HEK293 (cell line): ENCODE measurements around the gene OR2A12.

Experiments
- CTCF ChIA-PET: fragments of 350-600 bp; formaldehyde crosslinking; extraction: SDS; loops from one replicate; lab custom pipeline; 2021; ENCODE audit warnings: antibody characterized with exemption; lab: Yijun Ruan, JAX
- POLR2A ChIA-PET: fragments of 300-600 bp; formaldehyde crosslinking; extraction: SDS; loops from one replicate; lab custom pipeline; 2020; ENCODE audit warnings: antibody characterized with exemption, inconsistent platforms; lab: Yijun Ruan, JAX
- H3K27ac ChIP-seq: fragments of 200-500 bp; sonication (Bioruptor generic); 2 replicates; pipeline ENCODE4 v1.5.1; 2014; ENCODE audit warnings: low read depth, low read length, control low read depth, inconsistent platforms; ENCODE audit errors: extremely low read depth
- H3K36me3 ChIP-seq, 2 experiments: fragments of 200-500 bp in 1 of 2; sonication (Bioruptor generic) in 1 of 2; 1 replicate in 1 of 2; 2 replicates in 1 of 2; pipeline ENCODE4 v1.5.1; 2014 to 2017; ENCODE audit warnings: inconsistent platforms in 2 of 2, low read length in 2 of 2; ENCODE audit not compliant: control insufficient read depth in 2 of 2, insufficient read depth in 1 of 2
- H3K4me1 ChIP-seq: fragments of 200-500 bp; sonication (Bioruptor generic); 2 replicates; pipeline ENCODE4 v1.5.1; 2014; ENCODE audit warnings: mild to moderate bottlenecking, low read length, inconsistent platforms; ENCODE audit not compliant: control insufficient read depth, insufficient read depth
- H3K4me3 ChIP-seq: 2 replicates; pipeline ENCODE4 v1.5.1; 2011; ENCODE audit warnings: low read depth, mild to moderate bottlenecking, control low read depth, low read length, moderate library complexity
- H3K9me3 ChIP-seq: fragments of 200-500 bp; sonication (Bioruptor generic); 2 replicates; pipeline ENCODE4 v1.5.1; 2014; ENCODE audit warnings: low read depth, low read length, inconsistent platforms; ENCODE audit not compliant: control insufficient read depth, insufficient read depth
- ATF2 ChIP-seq: fragments of 450-650 bp; formaldehyde crosslinking; IDR thresholded peaks from 2 replicates; pipeline ENCODE4 v1.5.1; 2016; ENCODE audit warnings: missing biosample characterization, missing genetic modification characterization, low read depth
- GLI2 ChIP-seq: fragments of 450-650 bp; formaldehyde crosslinking; IDR thresholded peaks from 2 replicates; pipeline ENCODE4; 2017; ENCODE audit warnings: missing biosample characterization, missing genetic modification characterization, low read depth, borderline replicate concordance
- MZF1 ChIP-seq: fragments of 450-650 bp; formaldehyde crosslinking; IDR thresholded peaks from 2 replicates; pipeline ENCODE4 v1.5.1; 2017; ENCODE audit warnings: missing biosample characterization, missing genetic modification characterization, borderline replicate concordance
- PRDM4 ChIP-seq: fragments of 450-650 bp; formaldehyde crosslinking; IDR thresholded peaks from 2 replicates; pipeline ENCODE4 v1.5.1; 2017; ENCODE audit warnings: missing biosample characterization, missing genetic modification characterization
- ZFP41 ChIP-seq: fragments of 450-650 bp; formaldehyde crosslinking; IDR thresholded peaks from 2 replicates; pipeline ENCODE4 v1.5.1; 2016; ENCODE audit warnings: missing biosample characterization, missing genetic modification characterization, borderline replicate concordance
- ZNF138 ChIP-seq: fragments of 450-650 bp; formaldehyde crosslinking; IDR thresholded peaks from 2 replicates; pipeline ENCODE4 v1.5.1; 2016; ENCODE audit warnings: missing biosample characterization, missing genetic modification characterization, borderline replicate concordance
- ZNF155 ChIP-seq: fragments of 450-650 bp; formaldehyde crosslinking; IDR thresholded peaks from 2 replicates; pipeline ENCODE4 v1.5.1; 2016; ENCODE audit warnings: missing biosample characterization, missing genetic modification characterization
- ZNF174 ChIP-seq: fragments of 450-650 bp; formaldehyde crosslinking; IDR thresholded peaks from 2 replicates; pipeline ENCODE4 v1.5.0; 2017; ENCODE audit warnings: missing biosample characterization, mild to moderate bottlenecking, missing genetic modification characterization
- ZNF404 ChIP-seq: fragments of 450-650 bp; formaldehyde crosslinking; IDR thresholded peaks from 2 replicates; pipeline ENCODE4 v1.5.1; 2017; ENCODE audit warnings: missing biosample characterization, missing genetic modification characterization
- ZNF501 ChIP-seq: fragments of 450-650 bp; formaldehyde crosslinking; IDR thresholded peaks from 2 replicates; pipeline ENCODE4 v1.5.1; 2016; ENCODE audit warnings: missing biosample characterization, missing genetic modification characterization
- ZNF513 ChIP-seq: fragments of 450-650 bp; IDR thresholded peaks from 2 replicates; pipeline ENCODE4 v1.5.1; 2018; ENCODE audit warnings: missing biosample characterization, missing genetic modification characterization
- ZNF555 ChIP-seq: fragments of 450-650 bp; formaldehyde crosslinking; conservative IDR thresholded peaks from 2 replicates; pipeline ENCODE4 v1.5.1; 2017; ENCODE audit warnings: missing biosample characterization, mild to moderate bottlenecking, missing genetic modification characterization, inconsistent platforms
- ZNF639 ChIP-seq: fragments of 450-650 bp; formaldehyde crosslinking; IDR thresholded peaks from 2 replicates; pipeline ENCODE4 v1.5.1; 2016; ENCODE audit warnings: missing biosample characterization, missing genetic modification characterization
- ZNF692 ChIP-seq: fragments of 450-650 bp; formaldehyde crosslinking; IDR thresholded peaks from 2 replicates; pipeline ENCODE4 v1.5.1; 2016; ENCODE audit warnings: missing biosample characterization, missing genetic modification characterization
- ZNF777 ChIP-seq: fragments of 450-650 bp; formaldehyde crosslinking; IDR thresholded peaks from 2 replicates; pipeline ENCODE4 v1.5.1; 2017; ENCODE audit warnings: missing biosample characterization, missing genetic modification characterization, borderline replicate concordance
- ZNF785 ChIP-seq: fragments of 450-650 bp; formaldehyde crosslinking; IDR thresholded peaks from 2 replicates; pipeline ENCODE4 v1.5.1; 2016; ENCODE audit warnings: missing biosample characterization, missing genetic modification characterization
- ZNF791 ChIP-seq: fragments of 450-650 bp; formaldehyde crosslinking; IDR thresholded peaks from 2 replicates; pipeline ENCODE4 v1.5.1; 2016; ENCODE audit warnings: missing biosample characterization, missing genetic modification characterization
- ZNF843 ChIP-seq: fragments of 450-650 bp; formaldehyde crosslinking; IDR thresholded peaks from 2 replicates; pipeline ENCODE4 v1.5.1; 2016; ENCODE audit warnings: missing biosample characterization, missing genetic modification characterization
- ZXDB ChIP-seq: fragments of 450-650 bp; formaldehyde crosslinking; IDR thresholded peaks from 2 replicates; pipeline ENCODE4 v1.5.1; 2016; ENCODE audit warnings: missing biosample characterization, missing genetic modification characterization

The OR2A12 gene

GRCh38 chr7:144122876-144123275 is 36.8 kb downstream of the OR2A12 start, which contains the start of gene OR2A14:
Gene OR2A14 (plus strand): TSS chr7:144123176. CDS start chr7:144129113, 5,937 bp downstream.
- TF ChIP-seq ZNF843 (tag by site-specific recombination) = no peak
- TF ChIP-seq ZNF692 (tag by site-specific recombination) = no peak
- TF ChIP-seq ZNF777 (tag by site-specific recombination) = no peak
- TF ChIP-seq ZNF785 = no peak
- TF ChIP-seq ZNF639 (tag by site-specific recombination) = no peak
- TF ChIP-seq ZNF174 (tag by site-specific recombination) = no peak
- no peak for TF ChIP-seq ZNF501 (tag by site-specific recombination)
- TF ChIP-seq GLI2 = no peak
- TF ChIP-seq ZFP41 = no peak
- no peak for TF ChIP-seq ZNF791 (tag by site-specific recombination)
- TF ChIP-seq ATF2 = no peak
- no peak for TF ChIP-seq ZXDB (tag by site-specific recombination)
- no peak for TF ChIP-seq ZNF155 (tag by site-specific recombination)
- no peak for TF ChIP-seq ZNF513 (tag by site-specific recombination)
- no peak for TF ChIP-seq MZF1
- TF ChIP-seq ZNF555 (tag by site-specific recombination) = no peak
- no peak for TF ChIP-seq ZNF404 (tag by site-specific recombination)
- no peak for TF ChIP-seq PRDM4 (tag by site-specific recombination)
- no peak for TF ChIP-seq ZNF138 (tag by site-specific recombination)
- H3K36me3 ChIP-seq = no peaks in the 10 kb centered on the region
- CTCF ChIA-PET = interaction anchor here (0.6 kb wide), 1 partner anchor 650 kb away, joined by 3 read pairs; no protein-coding TSS in a partner anchor
- no peak within 1 kb of the TSS for H3K27ac ChIP-seq
- POLR2A ChIA-PET = no interaction called here
- no peak within 1 kb of the TSS for H3K4me3 ChIP-seq
- no peaks in the 10 kb centered on the region for H3K9me3 ChIP-seq
- H3K4me1 ChIP-seq = no peaks in the 10 kb centered on the region
